Breast epithelium (tissue), 3 donors: ENCODE results near the gene PDGFA.

ENCODE experiments used
- CTCF ChIP-seq, 3 donors: fragments of 450-650 bp; IDR thresholded peaks; one replicate each; pipeline ENCODE4 v1.5.1; 2016 to 2017; ENCODE audit warnings: antibody characterized with exemption in 3 of 3, mild to moderate bottlenecking in 3 of 3, moderate library complexity in 3 of 3
- POLR2A ChIP-seq: fragments of 450-650 bp; IDR thresholded peaks from one replicate; pipeline ENCODE4 v1.6.1; 2016; ENCODE audit warnings: antibody characterized with exemption, mild to moderate bottlenecking, moderate library complexity

DNA sequence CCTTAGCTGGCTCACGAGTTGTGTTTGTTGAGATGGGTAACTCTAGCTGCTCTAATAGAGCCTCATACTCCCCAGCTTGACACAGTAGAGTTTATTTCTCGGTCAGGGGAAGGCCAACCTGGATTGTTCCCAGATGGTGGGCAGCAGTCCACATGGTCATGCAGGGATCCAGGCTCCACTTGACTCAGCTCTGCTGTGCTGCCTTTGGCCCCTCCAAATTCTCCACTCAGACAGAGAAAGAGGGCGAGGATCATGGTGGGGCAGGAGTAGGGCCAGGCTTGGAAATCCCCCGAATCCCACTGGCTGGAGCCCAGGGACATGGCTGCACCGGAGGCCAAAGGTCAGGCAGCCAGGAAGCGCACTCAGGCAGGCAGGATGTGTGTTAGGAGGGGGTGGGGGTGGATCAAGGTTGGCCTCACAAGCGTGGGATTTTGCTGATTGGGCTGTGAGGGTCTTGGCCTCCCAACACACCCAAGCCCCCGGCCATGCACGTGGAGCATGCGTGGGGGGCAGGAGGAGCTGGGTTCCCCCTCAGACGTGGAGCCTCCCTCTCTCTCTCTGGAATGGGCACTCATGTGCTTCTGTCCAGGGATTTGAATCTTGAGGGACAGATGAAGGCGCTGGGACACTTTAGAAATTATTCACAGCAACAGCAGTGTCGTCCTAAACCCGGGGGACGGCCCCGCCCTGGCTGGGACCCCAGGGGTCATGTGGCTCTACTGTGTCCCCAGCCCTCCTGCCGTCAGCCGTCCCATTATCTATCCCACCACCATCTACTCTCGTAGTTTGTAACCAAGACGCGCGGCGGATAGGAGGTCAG is 44.8 kb downstream of the PDGFA start:
- TF ChIP-seq POLR2A (no peak), CTCF (IDR thresholded peaks at IDR 0.05) (no peak)
